Mesothelial cell of epicardium (in vitro differentiated cells): ENCODE data around the gene SGCA. TPM values are rescaled to one million over a fixed set of nuclear protein-coding genes. Genes with fewer than 3 reads are reported as not detected.

Experiments used
- DNase-seq, 2 experiments: peaks; one replicate each; pipeline ENCODE4 v3.0.0; 2021; ENCODE audit warnings: low spot score in 2 of 2; ENCODE audit not compliant: unreplicated experiment in 2 of 2
- H3K27ac Mint-ChIP-seq: 2 replicates; pipeline ENCODE4 v1.8.0; 2021; ENCODE audit warnings: mixed read lengths
- H3K27me3 Mint-ChIP-seq: 2 replicates; pipeline ENCODE4 v1.8.0; 2021; ENCODE audit warnings: low read depth, mixed read lengths
- H3K36me3 Mint-ChIP-seq: 2 replicates; pipeline ENCODE4 v1.8.0; 2021; ENCODE audit warnings: mixed read lengths
- H3K4me1 Mint-ChIP-seq: 2 replicates; pipeline ENCODE4 v1.8.0; 2021; ENCODE audit warnings: mixed read lengths
- H3K4me3 Mint-ChIP-seq: 2 replicates; pipeline ENCODE4 v1.8.0; 2021; ENCODE audit warnings: mild to moderate bottlenecking, moderate library complexity, mixed read lengths
- H3K9me3 Mint-ChIP-seq: 2 replicates; pipeline ENCODE4 v1.8.0; 2021; ENCODE audit warnings: mixed read lengths
- CTCF ChIP-seq: fragments of 200-600 bp; sonication (generic); IDR thresholded peaks from one replicate; pipeline ENCODE4 v1.5.0; 2021; ENCODE audit warnings: antibody characterized with exemption; ENCODE audit not compliant: unreplicated experiment
- total RNA-seq: library from RNA; stranded (reverse); gene quantifications from 3 replicates; pipeline ENCODE4 v1.2.1, GENCODE V29; 2021

The SGCA gene
- total RNA-seq, 1 donor from 2014 or later, result not detected

- Mint-ChIP-seq H3K9me3 (no peaks in the 10 kb centered on the region), H3K27ac (peak overlapping the region; percentile 93), H3K4me3 (no peak overlapping the region), H3K36me3 (peaks cover 23% of the 10 kb centered on the region), H3K27me3 (no peaks in the 10 kb centered on the region), H3K4me1 (peaks cover 33% of the 10 kb centered on the region)
- DNase-seq, result no peak
- no peak for TF ChIP-seq CTCF
These were observed 21.6 kb downstream of the SGCA start for GRCh38 chr17:50187394-50187725.

GRCh38 chr17:50187751-50188530 lies 22.1 kb downstream of the SGCA start:
- no peak overlapping the region for H3K4me3 Mint-ChIP-seq
- peaks cover 23% of the 10 kb centered on the region for H3K36me3 Mint-ChIP-seq
- H3K27me3 Mint-ChIP-seq, result no peaks in the 10 kb centered on the region
- peak overlapping the region; percentile 93 for H3K27ac Mint-ChIP-seq
- H3K9me3 Mint-ChIP-seq, result no peaks in the 10 kb centered on the region
- peaks cover 32% of the 10 kb centered on the region for H3K4me1 Mint-ChIP-seq
- DNase-seq, result no peak
- TF ChIP-seq CTCF, result no peak

GRCh38 chr17:50188531-50188920 lies 22.7 kb downstream of the SGCA start:
- no peak for TF ChIP-seq CTCF
- DNase-seq, result no peak
- Mint-ChIP-seq H3K27me3 (no peaks in the 10 kb centered on the region), H3K9me3 (no peaks in the 10 kb centered on the region), H3K36me3 (peaks cover 24% of the 10 kb centered on the region), H3K27ac (peak overlapping the region; percentile 93), H3K4me3 (no peak overlapping the region), H3K4me1 (peaks cover 32% of the 10 kb centered on the region)

- DNase-seq, result no peak
- H3K36me3 Mint-ChIP-seq, result peaks cover 28% of the 10 kb centered on the region
- peak overlapping the region; percentile 93 for H3K27ac Mint-ChIP-seq
- peaks cover 34% of the 10 kb centered on the region for H3K4me1 Mint-ChIP-seq
- no peaks in the 10 kb centered on the region for H3K27me3 Mint-ChIP-seq
- no peak overlapping the region for H3K4me3 Mint-ChIP-seq
- H3K9me3 Mint-ChIP-seq, result no peaks in the 10 kb centered on the region
- no peak for TF ChIP-seq CTCF
These were observed 23.2 kb downstream of the SGCA start for GRCh38 chr17:50188921-50189549.

- H3K27ac Mint-ChIP-seq, result peak overlapping the region; percentile 93
These were observed 23.9 kb downstream of the SGCA start for GRCh38 chr17:50189550-50190292.

More at GRCh38 chr17:50189550-50190292, 23.9 kb downstream of the SGCA start:
- H3K27me3 Mint-ChIP-seq, result no peaks in the 10 kb centered on the region
- TF ChIP-seq CTCF, result no peak
- no peak overlapping the region for H3K4me3 Mint-ChIP-seq
- H3K36me3 Mint-ChIP-seq, result peaks cover 29% of the 10 kb centered on the region
- no peaks in the 10 kb centered on the region for H3K9me3 Mint-ChIP-seq
- H3K4me1 Mint-ChIP-seq, result peaks cover 28% of the 10 kb centered on the region
- DNase-seq, result no peak
